ENCODE measurements around the gene TKFC.

- TF ChIP-seq RFX5 (IDR thresholded peaks at IDR 0.05; ENCODE audit: low read length): no peak
- no peak for TF ChIP-seq NFIC (IDR thresholded peaks at IDR 0.05; ENCODE audit: borderline replicate concordance)
- TF ChIP-seq GABPA (IDR thresholded peaks at IDR 0.05; ENCODE audit: low read depth): no peak
- TF ChIP-seq CTCF (IDR thresholded peaks at IDR 0.05): peak; percentile 22
- TF ChIP-seq TAF1 (IDR thresholded peaks at IDR 0.05; ENCODE audit: borderline replicate concordance, low read depth, low read length): no peak
Observed at GRCh38 chr11:61290905-61291690, 41.9 kb upstream of the TKFC start.
